CD4-positive, alpha-beta memory T cell (primary cell): Measurements from ENCODE around the gene PSMB3. TPM values are rescaled to one million over a fixed set of nuclear protein-coding genes. Genes with fewer than 3 reads are reported as not detected.
"Not testable (repeated sequence)": the region's sequence is repeated elsewhere in the genome, so short reads cannot be mapped to it uniquely, and the experiment has no call there.

Source experiments
- CTCF ChIA-PET: fragments of 350-600 bp; sonication (Branson Sonifier 250); formaldehyde crosslinking; loops from one replicate; lab custom pipeline; 2021; ENCODE audit warnings: inconsistent platforms; ENCODE audit not compliant: partially characterized antibody; lab: Charles Lee
- POLR2A ChIA-PET: fragments of 350-600 bp; sonication (Branson Sonifier 250); formaldehyde crosslinking; loops from one replicate; lab custom pipeline; 2021; ENCODE audit not compliant: partially characterized antibody; lab: Charles Lee
- DNase-seq, 5 donors: peaks; one replicate each; pipeline versions ENCODE4 v3.0.0 to v3.0.0-alpha.2; 2020 to 2022; ENCODE audit warnings: mixed read lengths in 1 of 5
- H3K27ac ChIP-seq: one replicate; pipeline ENCODE4 v1.7.0; 2013; ENCODE audit warnings: low read depth, low read length
- H3K27me3 ChIP-seq: 2 replicates; pipeline ENCODE4 v1.7.0; 2013; ENCODE audit warnings: mild to moderate bottlenecking, low read length, moderate library complexity; ENCODE audit not compliant: insufficient read depth
- H3K36me3 ChIP-seq: 2 replicates; pipeline ENCODE4 v1.7.0; 2013; ENCODE audit warnings: mild to moderate bottlenecking, low read length, moderate library complexity; ENCODE audit not compliant: insufficient read depth
- H3K4me1 ChIP-seq: 2 replicates; pipeline ENCODE4 v1.7.0; 2013; ENCODE audit warnings: mild to moderate bottlenecking, low read length, moderate library complexity; ENCODE audit not compliant: insufficient read depth
- H3K4me3 ChIP-seq, 2 donors: one replicate each; pipeline ENCODE4 v1.7.0; 2013; ENCODE audit warnings: low read length in 2 of 2, mild to moderate bottlenecking in 1 of 2
- H3K9me3 ChIP-seq, 2 donors: one replicate each; pipeline ENCODE4 v1.7.0; 2013; ENCODE audit warnings: low read length in 2 of 2, control low read depth in 1 of 2; ENCODE audit not compliant: control insufficient read depth in 1 of 2
- H3K27ac Mint-ChIP-seq, 7 donors: one replicate each; pipeline ENCODE4 v1.8.0; 2020 to 2021; ENCODE audit warnings: mixed read lengths in 7 of 7, mild to moderate bottlenecking in 6 of 7, inconsistent platforms in 3 of 7, moderate library complexity in 3 of 7
- H3K27me3 Mint-ChIP-seq, 2 donors: one replicate each; pipeline ENCODE4 v1.8.0; 2020 to 2021; ENCODE audit warnings: mixed read lengths in 2 of 2
- H3K36me3 Mint-ChIP-seq, 2 donors: one replicate each; pipeline ENCODE4 v1.8.0; 2020 to 2021; ENCODE audit warnings: mixed read lengths in 2 of 2, inconsistent platforms in 1 of 2, mild to moderate bottlenecking in 1 of 2
- H3K4me1 Mint-ChIP-seq, 4 donors: one replicate each; pipeline ENCODE4 v1.8.0; 2020 to 2021; ENCODE audit warnings: mixed read lengths in 4 of 4, mild to moderate bottlenecking in 1 of 4
- H3K4me3 Mint-ChIP-seq, 8 donors: one replicate each; pipeline ENCODE4 v1.8.0; 2020 to 2021; ENCODE audit warnings: mixed read lengths in 8 of 8, mild to moderate bottlenecking in 7 of 8, moderate library complexity in 6 of 8, inconsistent platforms in 3 of 8
- H3K9me3 Mint-ChIP-seq, 8 donors: one replicate each; pipeline ENCODE4 v1.8.0; 2020 to 2021; ENCODE audit warnings: mixed read lengths in 8 of 8, mild to moderate bottlenecking in 5 of 8, inconsistent platforms in 3 of 8, moderate library complexity in 1 of 8
- intact Hi-C: fragments of 100-400 bp; cut with micrococcal nuclease; formaldehyde crosslinking; loops from one replicate; pipeline ENCODE4 v1.15.1; 2023
- polyA plus RNA-seq, 2 donors: library from polyadenylated mRNA; unstranded; fragments of 300-500 nt; fragmentation: Illumina TruSeq; gene quantifications; one replicate each; pipeline ENCODE4 v1.2.3, GENCODE V29; 2021
- total RNA-seq, 2 experiments: library from RNA; stranded (reverse); gene quantifications; one replicate each; pipeline ENCODE4 v1.2.3, GENCODE V29; 2021

The PSMB3 gene
- total and polyA plus RNA-seq, 4 experiments from 2014 or later: 93.5 to 517 (median 245) TPM

DNA sequence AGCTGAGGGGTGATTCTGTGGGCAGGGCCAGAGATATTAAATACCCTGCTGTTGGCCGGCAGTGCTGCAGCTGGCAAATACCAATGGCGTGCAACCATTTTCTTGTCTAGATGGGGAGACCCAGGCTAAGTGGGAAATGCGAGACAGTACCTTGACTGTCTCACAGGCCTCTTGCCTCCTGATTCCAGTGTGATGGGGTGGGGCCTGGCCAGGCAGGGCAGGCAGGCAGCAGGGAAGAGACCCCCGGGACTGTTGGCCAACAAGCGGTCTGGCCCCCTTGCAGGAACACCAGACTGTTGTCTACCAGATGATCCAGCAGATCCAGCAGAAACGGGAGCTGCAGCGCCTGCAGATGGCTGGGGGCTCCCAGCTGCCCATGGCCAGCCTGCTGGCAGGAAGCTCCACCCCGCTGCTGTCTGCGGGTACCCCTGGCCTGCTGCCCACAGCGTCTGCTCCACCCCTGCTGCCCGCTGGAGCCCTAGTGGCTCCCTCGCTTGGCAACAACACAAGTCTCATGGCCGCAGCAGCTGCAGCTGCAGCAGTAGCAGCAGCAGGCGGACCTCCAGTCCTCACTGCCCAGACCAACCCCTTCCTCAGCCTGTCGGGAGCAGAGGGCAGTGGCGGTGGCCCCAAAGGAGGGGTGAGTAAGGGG, 28.1 kb upstream of the PSMB3 start:
- ChIA-PET POLR2A (interaction anchor here (15.9 kb wide), 1 partner anchor 18 kb away, joined by 588 read pairs; the partner anchor contains the start of gene MLLT6), CTCF (interaction anchor here (3.4 kb wide), 1 partner anchor 11 kb away, joined by 18 read pairs; no protein-coding TSS in a partner anchor)
- H3K36me3 Mint-ChIP-seq: peaks cover 17 to 46% of the 10 kb centered on the region in 2 donors
- H3K27ac Mint-ChIP-seq: peak overlapping the region in 5 of 7 donors; percentile 6 to 95 (median 69)
- Histone ChIP-seq H3K4me3 (no peak overlapping the region), H3K27ac (no peak overlapping the region), H3K27me3 (no peaks in the 10 kb centered on the region), H3K4me1 (peaks cover 68% of the 10 kb centered on the region), H3K9me3 (no peaks in the 10 kb centered on the region), H3K36me3 (peaks cover 28% of the 10 kb centered on the region)
- H3K27me3 Mint-ChIP-seq: no peaks in the 10 kb centered on the region
- peaks cover 0 to 3% (median 0%) of the 10 kb centered on the region in 8 donors for H3K9me3 Mint-ChIP-seq
- H3K4me3 Mint-ChIP-seq: peak overlapping the region in 3 of 8 donors; percentile 17 to 53 (median 20)
- DNase-seq: no peak
- peaks cover 28 to 71% (median 49%) of the 10 kb centered on the region in 4 donors for H3K4me1 Mint-ChIP-seq
- intact Hi-C loops: no loop called here

DNA sequence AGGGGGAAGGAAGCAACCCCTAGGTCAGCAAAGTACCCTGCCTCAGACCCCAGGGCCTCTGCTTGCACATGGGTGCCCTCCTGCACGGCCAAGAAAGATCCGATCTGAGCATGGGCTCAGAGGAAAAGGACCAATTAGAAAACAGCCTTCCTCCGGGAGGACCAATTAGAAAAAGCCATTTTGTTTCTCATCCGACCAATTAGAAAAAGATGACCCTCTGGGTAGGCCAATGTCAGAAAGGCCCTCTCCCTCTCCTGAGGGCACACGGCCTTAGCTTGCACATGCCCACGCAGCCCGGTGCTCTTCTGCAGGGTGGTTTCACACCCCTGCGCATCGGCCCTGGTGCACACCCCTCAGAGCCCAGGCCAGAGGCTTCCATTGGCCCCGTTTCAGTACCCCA, 27.5 kb upstream of the PSMB3 start:
- peaks cover 27% of the 10 kb centered on the region for H3K36me3 ChIP-seq
- CTCF ChIA-PET: interaction anchor here (3.4 kb wide), 1 partner anchor 10 kb away, joined by 18 read pairs; no protein-coding TSS in a partner anchor

DNA sequence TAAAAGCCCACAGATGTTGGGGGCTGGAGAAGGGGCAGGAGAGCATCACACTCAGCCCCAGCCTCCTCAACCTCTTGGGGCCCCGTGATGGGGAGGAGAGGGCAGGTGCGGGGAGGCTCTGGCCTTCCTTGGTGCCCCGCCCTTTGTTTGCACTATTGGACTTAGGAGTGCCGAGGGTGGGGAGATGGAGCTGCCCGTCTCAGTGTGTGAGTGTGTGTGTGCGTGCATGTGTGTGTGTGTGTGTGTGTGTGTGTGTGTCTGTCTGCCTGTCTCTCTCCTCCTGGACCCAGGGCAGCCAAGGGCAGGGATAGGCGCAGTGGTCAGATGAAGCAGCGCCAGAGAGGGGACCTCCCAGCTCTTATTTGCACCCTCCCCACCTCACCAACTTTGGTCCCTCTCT, 26.4 kb upstream of the PSMB3 start:
- DNase-seq, intact Hi-C loops, H3K27me3 Mint-ChIP-seq, H3K27me3 ChIP-seq, H3K4me3 ChIP-seq, H3K9me3 Mint-ChIP-seq, H3K9me3 ChIP-seq, H3K27ac ChIP-seq: not testable (repeated sequence)
- Mint-ChIP-seq H3K4me1 (peaks cover 31 to 76% (median 54%) of the 10 kb centered on the region in 4 donors), H3K36me3 (peaks cover 12 to 41% of the 10 kb centered on the region in 2 donors), H3K27ac (peak overlapping the region; percentile 77 to 95 (median 84)), H3K4me3 (peak overlapping the region in 6 of 8 donors; percentile 19 to 62 (median 32))
- H3K36me3 ChIP-seq: peaks cover 22% of the 10 kb centered on the region
- ChIA-PET CTCF (interaction anchor here (3.3 kb wide), 1 partner anchor 19 kb away, joined by 34 read pairs; the partner anchor contains the start of gene MLLT6), POLR2A (interaction anchor here (4.3 to 15.9 kb wide), 2 partner anchors 8 to 20 kb away, joined by 56 to 588 read pairs; partner anchors contain the start of gene MLLT6)
- H3K4me1 ChIP-seq: peaks cover 71% of the 10 kb centered on the region

More for the DNA sequence above, 27.5 kb upstream of the PSMB3 start:
- Mint-ChIP-seq H3K9me3 (peaks cover 0 to 3% (median 0%) of the 10 kb centered on the region in 8 donors), H3K27me3 (no peaks in the 10 kb centered on the region), H3K4me1 (peaks cover 29 to 74% (median 51%) of the 10 kb centered on the region in 4 donors), H3K27ac (peak overlapping the region in 5 of 7 donors; percentile 13 to 95 (median 80)), H3K4me3 (peak overlapping the region in 1 of 8 donors; percentile 53), H3K36me3 (peaks cover 17 to 44% of the 10 kb centered on the region in 2 donors)
- DNase-seq: no peak
- intact Hi-C loops: no loop called here
- POLR2A ChIA-PET: interaction anchor here (15.9 kb wide), 1 partner anchor 19 kb away, joined by 588 read pairs; the partner anchor contains the start of gene MLLT6
- Histone ChIP-seq H3K27me3 (no peaks in the 10 kb centered on the region), H3K9me3 (no peaks in the 10 kb centered on the region), H3K27ac (no peak overlapping the region), H3K4me1 (peaks cover 71% of the 10 kb centered on the region), H3K4me3 (no peak overlapping the region)

DNA sequence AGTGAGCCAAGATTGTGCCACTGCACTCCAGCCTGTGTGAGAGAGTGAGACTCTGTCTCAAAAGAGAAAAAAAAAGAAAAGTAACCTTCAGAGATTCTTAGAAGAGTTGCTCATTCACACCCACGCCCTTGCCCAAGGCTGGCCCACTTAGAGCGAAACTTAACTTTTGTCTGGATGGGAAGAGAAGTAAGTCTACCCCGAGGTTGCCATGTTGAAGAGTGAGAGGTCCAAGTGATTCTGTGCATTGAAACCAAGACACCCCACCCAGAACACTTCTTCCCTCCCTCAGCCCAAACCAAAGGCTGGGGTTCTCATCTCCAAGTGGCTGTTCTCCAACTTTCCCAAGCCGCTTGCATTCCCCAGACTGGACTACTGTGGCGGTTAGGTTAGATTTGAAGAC, 24.8 kb upstream of the PSMB3 start:
- Histone ChIP-seq H3K4me3 (peak overlapping the region; percentile 50 to 53), H3K9me3 (no peaks in the 10 kb centered on the region), H3K27ac (peak overlapping the region; percentile 67), H3K36me3 (peaks cover 12% of the 10 kb centered on the region), H3K4me1 (peaks cover 84% of the 10 kb centered on the region), H3K27me3 (no peaks in the 10 kb centered on the region)
- intact Hi-C loops: loop anchor here (1.0 kb wide), 1 partner anchor 25 kb away; the partner anchor contains the start of gene PSMB3
- Mint-ChIP-seq H3K27ac (peak overlapping the region; percentile 89 to 97 (median 96)), H3K36me3 (peaks cover 7 to 37% of the 10 kb centered on the region in 2 donors), H3K4me3 (peak overlapping the region; percentile 68 to 88 (median 81)), H3K27me3 (no peaks in the 10 kb centered on the region), H3K4me1 (peaks cover 41 to 87% (median 62%) of the 10 kb centered on the region in 4 donors), H3K9me3 (peaks cover 0 to 3% (median 0%) of the 10 kb centered on the region in 8 donors)
- DNase-seq: peak in 4 of 5 donors; percentile 49 to 81 (median 62)
- ChIA-PET POLR2A (interaction anchor here (1.1 to 15.9 kb wide), 11 partner anchors 10 to 426 kb away, joined by 3 to 588 read pairs (median 11); partner anchors contain the start of genes EPOP, LASP1, MLLT6 and PIP4K2B), CTCF (interaction anchor here (0.7 to 3.3 kb wide), 9 partner anchors 9 to 169 kb away, joined by 3 to 34 read pairs (median 4); partner anchors contain the start of genes MLLT6, PSMB3 and RPL23)

DNA sequence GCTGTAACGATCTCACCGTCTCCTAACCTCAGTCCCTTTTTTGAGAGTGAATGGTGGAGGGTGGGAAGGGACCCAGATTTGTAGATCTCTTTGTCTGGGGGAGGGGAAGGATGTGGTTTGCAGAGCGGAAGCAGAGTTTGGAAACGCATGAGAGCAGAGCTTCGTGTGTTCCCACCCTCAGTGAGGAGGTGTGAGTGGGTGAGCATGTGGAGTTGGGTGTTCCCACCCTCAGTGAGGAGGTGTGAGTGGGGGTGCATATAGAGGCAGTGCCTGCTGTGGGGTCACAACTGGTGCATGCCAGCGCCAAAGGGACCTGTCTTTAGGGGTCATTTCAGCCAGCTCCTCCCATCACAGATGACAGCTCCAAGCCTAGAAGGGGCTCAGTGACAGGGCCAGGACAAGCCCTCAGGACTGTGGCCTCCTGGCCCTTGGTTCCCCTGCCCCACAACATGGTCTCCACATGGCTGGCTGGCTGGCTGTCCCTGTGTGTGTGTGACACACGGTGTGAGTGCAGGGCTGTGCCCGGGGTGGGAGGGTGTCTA, 24.2 kb upstream of the PSMB3 start:
- H3K4me3 Mint-ChIP-seq: peak overlapping the region; percentile 68 to 88 (median 81)
- peaks cover 7 to 36% of the 10 kb centered on the region in 2 donors for H3K36me3 Mint-ChIP-seq
- peak; percentile 81 to 89 (median 85) for DNase-seq
- CTCF ChIA-PET: interaction anchor here (0.7 to 3.3 kb wide), 13 partner anchors 10 to 425 kb away, joined by 3 to 34 read pairs (median 5); partner anchors contain the start of genes MLLT6, PSMB3 and RPL23
- peaks cover 87% of the 10 kb centered on the region for H3K4me1 ChIP-seq
- peak overlapping the region; percentile 67 for H3K27ac ChIP-seq
- H3K27ac Mint-ChIP-seq: peak overlapping the region; percentile 89 to 97 (median 96)
- intact Hi-C loops: loop anchor here (1.0 kb wide), 1 partner anchor 24 kb away; the partner anchor contains the start of gene PSMB3
- H3K27me3 Mint-ChIP-seq: no peaks in the 10 kb centered on the region
- peaks cover 11% of the 10 kb centered on the region for H3K36me3 ChIP-seq
- peak overlapping the region; percentile 50 to 53 for H3K4me3 ChIP-seq
- H3K27me3 ChIP-seq: no peaks in the 10 kb centered on the region
- H3K9me3 Mint-ChIP-seq: peaks cover 0 to 3% (median 0%) of the 10 kb centered on the region in 8 donors
- H3K4me1 Mint-ChIP-seq: peaks cover 43 to 87% (median 63%) of the 10 kb centered on the region in 4 donors
- no peaks in the 10 kb centered on the region for H3K9me3 ChIP-seq
- POLR2A ChIA-PET: interaction anchor here (0.8 to 15.9 kb wide), 16 partner anchors 10 to 472 kb away, joined by 3 to 588 read pairs (median 6); partner anchors contain the start of genes EPOP, LASP1, MLLT6 and PIP4K2B

DNA sequence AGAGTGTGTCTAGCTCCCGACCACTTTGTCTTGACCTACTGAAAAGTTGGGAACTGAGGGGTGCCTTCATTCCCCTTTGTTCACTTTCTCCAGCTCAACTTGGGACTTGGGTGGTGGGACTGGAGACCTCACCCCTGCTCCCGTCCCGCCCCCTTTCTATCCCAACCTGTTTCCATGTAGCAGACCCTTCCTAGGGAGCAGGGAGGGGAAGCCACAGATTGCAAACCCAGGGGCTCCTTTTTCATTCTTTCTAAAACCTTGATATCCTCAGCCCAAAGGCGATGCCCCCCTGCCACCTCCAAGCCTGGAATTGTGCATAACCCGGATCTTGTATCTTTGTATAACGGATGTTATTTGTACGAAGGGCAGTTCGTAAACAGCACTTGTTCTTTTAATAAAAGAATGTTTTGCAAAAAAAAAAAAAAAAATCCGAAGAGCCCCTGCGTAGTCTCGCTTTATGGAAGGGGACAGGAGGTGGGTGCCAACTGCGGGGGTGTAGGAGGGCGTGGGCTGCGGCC, 23.1 kb upstream of the PSMB3 start:
- peak overlapping the region; percentile 89 to 97 (median 96) for H3K27ac Mint-ChIP-seq
- H3K36me3 ChIP-seq: peaks cover 11% of the 10 kb centered on the region
- DNase-seq: no peak
- no peaks in the 10 kb centered on the region for H3K27me3 ChIP-seq
- POLR2A ChIA-PET: interaction anchor here (0.8 to 15.9 kb wide), 13 partner anchors 11 to 170 kb away, joined by 3 to 588 read pairs (median 8); partner anchors contain the start of genes EPOP, LASP1, MLLT6 and PIP4K2B
- H3K4me1 Mint-ChIP-seq: peaks cover 46 to 90% (median 70%) of the 10 kb centered on the region in 4 donors
- peak overlapping the region; percentile 67 for H3K27ac ChIP-seq
- no peaks in the 10 kb centered on the region for H3K27me3 Mint-ChIP-seq
- H3K9me3 Mint-ChIP-seq: peaks cover 0 to 3% (median 0%) of the 10 kb centered on the region in 8 donors
- no peaks in the 10 kb centered on the region for H3K9me3 ChIP-seq
- H3K4me3 Mint-ChIP-seq: peak overlapping the region; percentile 68 to 88 (median 77)
- H3K4me1 ChIP-seq: peaks cover 90% of the 10 kb centered on the region
- intact Hi-C loops: no loop called here
- H3K36me3 Mint-ChIP-seq: peaks cover 4 to 30% of the 10 kb centered on the region in 2 donors
- CTCF ChIA-PET: interaction anchor here (0.9 to 3.3 kb wide), 10 partner anchors 11 to 424 kb away, joined by 3 to 34 read pairs (median 6); partner anchors contain the start of genes MLLT6 and RPL23
- peak overlapping the region; percentile 29 to 54 for H3K4me3 ChIP-seq
